Muscle of leg (tissue), 11 donors: ENCODE results near the gene JARID2. TPM values are rescaled to one million over a fixed set of nuclear protein-coding genes. Genes with fewer than 3 reads are reported as not detected.

ENCODE experiments used
- DNase-seq: peaks from one replicate; pipeline ENCODE4 v3.0.0; 2013
- H3K27ac ChIP-seq: one replicate; pipeline ENCODE4 v1.5.1; 2013; ENCODE audit warnings: mild to moderate bottlenecking, low read length, control low read depth
- H3K27me3 ChIP-seq: one replicate; pipeline ENCODE4 v1.6.1; 2013; ENCODE audit warnings: low read length; ENCODE audit not compliant: control insufficient read depth, insufficient read depth
- H3K36me3 ChIP-seq: one replicate; pipeline ENCODE4 v1.6.1; 2013; ENCODE audit warnings: low read length; ENCODE audit not compliant: control insufficient read depth, insufficient read depth
- H3K4me1 ChIP-seq: one replicate; pipeline ENCODE4 v1.6.1; 2013; ENCODE audit warnings: low read length; ENCODE audit not compliant: control insufficient read depth, insufficient read depth
- H3K4me3 ChIP-seq: one replicate; pipeline ENCODE4 v1.5.1; 2013; ENCODE audit warnings: low read length, control low read depth
- H3K9me3 ChIP-seq: replicated peaks from 2 replicates; pipeline ENCODE4 v1.6.1; 2013; ENCODE audit warnings: low read depth, low read length; ENCODE audit not compliant: control insufficient read depth
- WGBS: methylation state at CpG from one replicate; pipeline ENCODE4 v1.1.5; 2013; ENCODE audit warnings: missing lambda C conversion rate; ENCODE audit not compliant: insufficient coverage; 5-methylcytosine and 5-hydroxymethylcytosine counted together
- polyA plus RNA-seq, 8 donors: library from polyadenylated mRNA; unstranded; fragments of 120-200 nt; gene quantifications; one replicate each; pipeline versions ENCODE4 v1.2.1 to v1.2.3, GENCODE V29; 2013; ENCODE audit warnings: inconsistent platforms in 1 of 8, low replicate concordance in 1 of 8; ENCODE audit not compliant: insufficient read length in 8 of 8, insufficient read depth in 1 of 8
- total RNA-seq: library from RNA; stranded (reverse); fragments of 120-200 nt; gene quantifications from one replicate; pipeline ENCODE4 v1.2.4, GENCODE V29; 2013

Gene JARID2
- total and polyA plus RNA-seq, 9 donors, result 9.8 to 15.3 (median 13.2) TPM

GRCh38 chr6:15516378-15516777 lies 270.5 kb downstream of the JARID2 start:
- H3K36me3 ChIP-seq, result peaks cover 80% of the 10 kb centered on the region
- H3K4me1 ChIP-seq, result no peaks in the 10 kb centered on the region
- WGBS, result 91% methylated on average over 7 of the region's 13 CpGs
- H3K27me3 ChIP-seq, result no peaks in the 10 kb centered on the region
- H3K4me3 ChIP-seq, result no peak overlapping the region
- H3K27ac ChIP-seq, result no peak overlapping the region
- DNase-seq, result no peak
- H3K9me3 ChIP-seq, result no peaks in the 10 kb centered on the region

DNA sequence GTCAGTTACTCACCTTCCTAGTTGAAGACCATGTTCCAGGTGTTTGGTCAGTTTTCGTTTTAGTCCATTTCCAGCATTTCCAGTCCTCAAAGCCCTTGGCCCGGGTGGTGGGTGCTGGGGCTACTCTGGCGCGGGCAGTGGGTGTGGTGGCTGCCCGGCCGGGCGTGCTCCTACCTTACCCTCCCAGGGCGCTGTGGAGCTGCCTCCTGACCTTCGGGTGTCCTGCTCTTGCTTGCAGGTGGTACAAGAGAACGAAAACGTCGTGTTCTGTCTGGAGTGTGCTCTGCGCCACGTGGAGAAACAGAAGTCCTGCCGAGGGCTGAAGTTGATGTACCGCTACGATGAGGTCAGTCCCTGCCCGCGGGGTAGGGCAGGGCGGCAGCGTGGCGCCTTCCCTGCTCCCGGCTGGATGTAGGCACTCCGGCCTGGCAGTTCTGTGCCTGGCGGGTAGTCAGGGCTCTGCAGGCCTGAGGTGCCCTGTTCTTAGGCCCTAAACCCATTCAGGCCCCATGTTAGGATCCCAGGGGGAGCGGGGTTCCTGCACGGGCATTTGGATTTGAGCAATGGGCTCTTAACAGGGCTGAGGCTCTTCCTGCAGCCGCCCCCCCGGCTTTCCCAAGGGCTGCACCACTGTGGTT lies 271.2 kb downstream of the JARID2 start:
- H3K4me1 ChIP-seq, result no peaks in the 10 kb centered on the region
- peaks cover 82% of the 10 kb centered on the region for H3K36me3 ChIP-seq
- no peak overlapping the region for H3K4me3 ChIP-seq
- H3K27me3 ChIP-seq, result no peaks in the 10 kb centered on the region
- DNase-seq, result no peak
- no peaks in the 10 kb centered on the region for H3K9me3 ChIP-seq
- H3K27ac ChIP-seq, result no peak overlapping the region
- 95% methylated on average over 29 of the region's 29 CpGs for WGBS

GRCh38 chr6:15517600-15517999 lies 271.7 kb downstream of the JARID2 start:
- 97% methylated on average over 11 of the region's 11 CpGs for WGBS
- peaks cover 82% of the 10 kb centered on the region for H3K36me3 ChIP-seq
- no peaks in the 10 kb centered on the region for H3K9me3 ChIP-seq
- no peak overlapping the region for H3K27ac ChIP-seq
- no peaks in the 10 kb centered on the region for H3K27me3 ChIP-seq
- no peak overlapping the region for H3K4me3 ChIP-seq
- no peaks in the 10 kb centered on the region for H3K4me1 ChIP-seq
- DNase-seq, result no peak

DNA sequence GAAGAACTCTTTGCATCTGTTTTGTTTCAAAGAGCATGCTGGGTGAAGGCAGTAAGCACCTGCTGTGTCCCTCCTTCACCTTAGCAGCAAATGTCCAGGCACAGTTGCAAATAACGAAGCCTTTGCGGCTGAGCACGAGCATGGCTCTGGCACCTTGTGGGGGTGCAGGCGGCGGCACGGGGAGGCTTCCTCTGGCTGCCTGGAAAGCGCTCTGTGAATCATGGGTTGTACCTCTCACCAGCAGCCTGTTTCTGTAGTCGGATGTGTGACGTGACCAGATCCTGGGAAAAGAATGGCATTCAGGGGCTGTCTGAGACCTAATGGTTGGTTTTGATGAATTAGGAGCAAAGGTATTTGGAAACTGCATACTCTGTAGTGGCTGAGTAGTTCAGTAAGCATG lies 272.2 kb downstream of the JARID2 start:
- Histone ChIP-seq H3K9me3 (no peaks in the 10 kb centered on the region), H3K27me3 (no peaks in the 10 kb centered on the region), H3K4me1 (no peaks in the 10 kb centered on the region), H3K4me3 (no peak overlapping the region), H3K36me3 (peaks cover 82% of the 10 kb centered on the region), H3K27ac (no peak overlapping the region)
- no peak for DNase-seq
- WGBS, result 96% methylated on average over 9 of the region's 9 CpGs

GRCh38 chr6:15518878-15519277 lies 273.0 kb downstream of the JARID2 start:
- no peaks in the 10 kb centered on the region for H3K27me3 ChIP-seq
- H3K4me3 ChIP-seq, result no peak overlapping the region

GRCh38 chr6:15519681-15520080 lies 273.8 kb downstream of the JARID2 start:
- peaks cover 80% of the 10 kb centered on the region for H3K36me3 ChIP-seq
- H3K4me3 ChIP-seq, result no peak overlapping the region
- 89% methylated on average over 4 of the region's 6 CpGs for WGBS
- DNase-seq, result no peak
- H3K27ac ChIP-seq, result no peak overlapping the region
- no peaks in the 10 kb centered on the region for H3K4me1 ChIP-seq
- no peaks in the 10 kb centered on the region for H3K9me3 ChIP-seq
- H3K27me3 ChIP-seq, result no peaks in the 10 kb centered on the region

More at GRCh38 chr6:15518878-15519277, 273.0 kb downstream of the JARID2 start:
- peaks cover 82% of the 10 kb centered on the region for H3K36me3 ChIP-seq
- no peak overlapping the region for H3K27ac ChIP-seq
- DNase-seq, result no peak
- 93% methylated on average over 5 of the region's 10 CpGs for WGBS
- no peaks in the 10 kb centered on the region for H3K9me3 ChIP-seq
- no peaks in the 10 kb centered on the region for H3K4me1 ChIP-seq

GRCh38 chr6:15520626-15521203 lies 274.8 kb downstream of the JARID2 start:
- Histone ChIP-seq H3K4me1 (no peaks in the 10 kb centered on the region), H3K27me3 (no peaks in the 10 kb centered on the region), H3K27ac (no peak overlapping the region), H3K4me3 (no peak overlapping the region), H3K9me3 (no peaks in the 10 kb centered on the region), H3K36me3 (peaks cover 80% of the 10 kb centered on the region)
- WGBS, result 88% methylated on average over 9 of the region's 20 CpGs
- DNase-seq, result no peak

- H3K36me3 ChIP-seq, result peaks cover 73% of the 10 kb centered on the region
- H3K27ac ChIP-seq, result no peak overlapping the region
- no peaks in the 10 kb centered on the region for H3K9me3 ChIP-seq
- no peaks in the 10 kb centered on the region for H3K4me1 ChIP-seq
- no peaks in the 10 kb centered on the region for H3K27me3 ChIP-seq
- no CpG with 5 or more reads among the region's 6 CpGs for WGBS
- H3K4me3 ChIP-seq, result no peak overlapping the region
- no peak for DNase-seq
These were observed 275.7 kb downstream of the JARID2 start for GRCh38 chr6:15521582-15521981.

GRCh38 chr6:15522026-15522425 lies 276.2 kb downstream of the JARID2 start:
- DNase-seq, result no peak
- Histone ChIP-seq H3K4me1 (no peaks in the 10 kb centered on the region), H3K36me3 (peaks cover 68% of the 10 kb centered on the region), H3K27ac (peak overlapping the region; percentile 10), H3K9me3 (no peaks in the 10 kb centered on the region), H3K4me3 (no peak overlapping the region), H3K27me3 (no peaks in the 10 kb centered on the region)
- 68% methylated on average over 6 of the region's 9 CpGs for WGBS

- DNase-seq, result peak; percentile 67
- no peaks in the 10 kb centered on the region for H3K4me1 ChIP-seq
- peaks cover 64% of the 10 kb centered on the region for H3K36me3 ChIP-seq
- no peaks in the 10 kb centered on the region for H3K27me3 ChIP-seq
- H3K27ac ChIP-seq, result no peak overlapping the region
- no peak overlapping the region for H3K4me3 ChIP-seq
- H3K9me3 ChIP-seq, result no peaks in the 10 kb centered on the region
- 77% methylated on average over 5 of the region's 6 CpGs for WGBS
These were observed 276.6 kb downstream of the JARID2 start for GRCh38 chr6:15522427-15522826.
